Prostate gland (tissue), 2 donors: ENCODE results near the gene PAX2. TPM values are rescaled to one million over a fixed set of nuclear protein-coding genes. Genes with fewer than 3 reads are reported as not detected.

ENCODE experiments used
- DNase-seq: peaks from one replicate; pipeline ENCODE4 v3.0.0-alpha.2; 2019; ENCODE audit warnings: low spot score
- H3K27ac ChIP-seq, 2 donors: fragments of 200-600 bp; sonication (generic); 2 replicates each; pipeline ENCODE4 v1.5.1; 2017 to 2019
- H3K27me3 ChIP-seq: fragments of 200-600 bp; sonication (generic); replicated peaks from 2 replicates; pipeline ENCODE4 v1.5.1; 2019; ENCODE audit not compliant: insufficient read depth
- H3K36me3 ChIP-seq, 2 donors: fragments of 200-600 bp; sonication (generic); 1 replicate in 1 of 2; 2 replicates in 1 of 2; pipeline versions ENCODE4 v1.5.1 to v1.8.1; 2017 to 2019
- H3K4me1 ChIP-seq: fragments of 200-600 bp; sonication (generic); replicated peaks from 2 replicates; pipeline ENCODE4 v1.5.1; 2019
- H3K4me3 ChIP-seq, 2 donors: fragments of 200-600 bp; sonication (generic); 2 replicates each; pipeline ENCODE4 v1.5.1; 2017 to 2019
- H3K9me3 ChIP-seq: fragments of 200-600 bp; sonication (generic); 2 replicates; pipeline ENCODE4 v1.5.1; 2017
- POLR2A ChIP-seq: fragments of 450-650 bp; IDR thresholded peaks from one replicate; pipeline ENCODE4 v1.6.1; 2016; ENCODE audit warnings: antibody characterized with exemption, mild to moderate bottlenecking
- POLR2AphosphoS5 ChIP-seq: sonication (generic); formaldehyde crosslinking; IDR thresholded peaks from one replicate; pipeline ENCODE4 v1.6.1; 2017; ENCODE audit warnings: antibody characterized with exemption
- WGBS: methylation state at CpG from one replicate; pipeline ENCODE4 v1.1.5; 2018; 5-methylcytosine and 5-hydroxymethylcytosine counted together
- intact Hi-C: fragments of 100-400 bp; cut with DNase I; formaldehyde crosslinking; loops from one replicate; pipeline ENCODE4 v1.14.2; 2022
- total RNA-seq, 2 donors: library from RNA; depleted of rRNA; stranded (reverse); fragments of >200 nt; gene quantifications; one replicate each; pipeline ENCODE4 v1.1.0, GENCODE V29; 2016
- TF ChIP-seq, protein P1 (sequence below), 4 experiments: fragments of 200-600 bp in 2 of 4; fragments of 450-650 bp in 2 of 4; sonication (generic) in 2 of 4; IDR thresholded peaks; 1 replicate in 3 of 4; 2 replicates in 1 of 4; pipeline ENCODE4 v1.5.1; 2016 to 2019; ENCODE audit warnings: antibody characterized with exemption in 4 of 4, mild to moderate bottlenecking in 2 of 4, moderate library complexity in 2 of 4

Gene PAX2
- total RNA-seq, 2 donors from 2014 or later = 0.91 TPM; not detected in 1

DNA sequence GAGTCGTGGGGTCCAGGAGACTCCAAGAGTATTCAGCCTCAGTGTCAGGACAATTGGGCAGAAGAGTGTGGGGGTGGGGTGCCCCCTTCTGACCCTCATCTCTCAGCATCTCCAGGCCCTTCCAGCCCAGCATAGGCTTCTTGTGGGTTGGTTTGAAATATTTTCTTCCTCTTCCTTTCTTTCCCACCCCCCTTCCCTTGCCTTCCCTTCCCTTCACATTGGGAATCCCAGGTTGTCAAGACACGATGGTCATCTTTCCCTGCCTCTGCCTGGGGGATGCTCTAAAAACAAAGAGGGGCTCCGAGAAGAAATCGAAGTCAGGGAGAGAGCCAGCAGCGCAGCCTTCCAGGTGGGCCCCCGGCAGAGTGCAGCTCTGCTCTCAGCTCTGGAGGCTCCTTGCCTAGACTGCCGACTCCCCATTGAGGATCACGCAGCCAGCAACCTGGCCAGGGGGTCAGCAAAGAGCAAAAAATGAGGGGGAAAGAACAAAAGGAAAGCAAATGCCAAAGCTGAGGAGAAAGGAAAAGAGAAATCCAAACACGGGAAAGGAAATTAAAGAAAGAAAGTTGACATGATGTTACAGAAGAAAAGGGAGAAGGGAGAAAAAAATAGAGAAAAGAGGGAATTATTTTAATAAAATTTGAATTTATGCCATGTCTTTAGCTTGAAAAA is 1.5 kb downstream of the PAX2 start:
- Histone ChIP-seq H3K36me3 (no peaks in the 10 kb centered on the region), H3K4me1 (peaks cover 19% of the 10 kb centered on the region), H3K27me3 (peaks cover 69% of the 10 kb centered on the region), H3K9me3 (no peaks in the 10 kb centered on the region), H3K27ac (no peak overlapping the region), H3K4me3 (no peak overlapping the region)
- intact Hi-C loops = no loop called here
- WGBS = 13% methylated on average over 9 of the region's 9 CpGs
- no peak for TF ChIP-seq POLR2AphosphoS5
- no peak for TF ChIP-seq POLR2A
- TF ChIP-seq, protein P1, sequence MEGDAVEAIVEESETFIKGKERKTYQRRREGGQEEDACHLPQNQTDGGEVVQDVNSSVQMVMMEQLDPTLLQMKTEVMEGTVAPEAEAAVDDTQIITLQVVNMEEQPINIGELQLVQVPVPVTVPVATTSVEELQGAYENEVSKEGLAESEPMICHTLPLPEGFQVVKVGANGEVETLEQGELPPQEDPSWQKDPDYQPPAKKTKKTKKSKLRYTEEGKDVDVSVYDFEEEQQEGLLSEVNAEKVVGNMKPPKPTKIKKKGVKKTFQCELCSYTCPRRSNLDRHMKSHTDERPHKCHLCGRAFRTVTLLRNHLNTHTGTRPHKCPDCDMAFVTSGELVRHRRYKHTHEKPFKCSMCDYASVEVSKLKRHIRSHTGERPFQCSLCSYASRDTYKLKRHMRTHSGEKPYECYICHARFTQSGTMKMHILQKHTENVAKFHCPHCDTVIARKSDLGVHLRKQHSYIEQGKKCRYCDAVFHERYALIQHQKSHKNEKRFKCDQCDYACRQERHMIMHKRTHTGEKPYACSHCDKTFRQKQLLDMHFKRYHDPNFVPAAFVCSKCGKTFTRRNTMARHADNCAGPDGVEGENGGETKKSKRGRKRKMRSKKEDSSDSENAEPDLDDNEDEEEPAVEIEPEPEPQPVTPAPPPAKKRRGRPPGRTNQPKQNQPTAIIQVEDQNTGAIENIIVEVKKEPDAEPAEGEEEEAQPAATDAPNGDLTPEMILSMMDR (IDR thresholded peaks at IDR 0.05) = no peak
- DNase-seq = no peak

DNA sequence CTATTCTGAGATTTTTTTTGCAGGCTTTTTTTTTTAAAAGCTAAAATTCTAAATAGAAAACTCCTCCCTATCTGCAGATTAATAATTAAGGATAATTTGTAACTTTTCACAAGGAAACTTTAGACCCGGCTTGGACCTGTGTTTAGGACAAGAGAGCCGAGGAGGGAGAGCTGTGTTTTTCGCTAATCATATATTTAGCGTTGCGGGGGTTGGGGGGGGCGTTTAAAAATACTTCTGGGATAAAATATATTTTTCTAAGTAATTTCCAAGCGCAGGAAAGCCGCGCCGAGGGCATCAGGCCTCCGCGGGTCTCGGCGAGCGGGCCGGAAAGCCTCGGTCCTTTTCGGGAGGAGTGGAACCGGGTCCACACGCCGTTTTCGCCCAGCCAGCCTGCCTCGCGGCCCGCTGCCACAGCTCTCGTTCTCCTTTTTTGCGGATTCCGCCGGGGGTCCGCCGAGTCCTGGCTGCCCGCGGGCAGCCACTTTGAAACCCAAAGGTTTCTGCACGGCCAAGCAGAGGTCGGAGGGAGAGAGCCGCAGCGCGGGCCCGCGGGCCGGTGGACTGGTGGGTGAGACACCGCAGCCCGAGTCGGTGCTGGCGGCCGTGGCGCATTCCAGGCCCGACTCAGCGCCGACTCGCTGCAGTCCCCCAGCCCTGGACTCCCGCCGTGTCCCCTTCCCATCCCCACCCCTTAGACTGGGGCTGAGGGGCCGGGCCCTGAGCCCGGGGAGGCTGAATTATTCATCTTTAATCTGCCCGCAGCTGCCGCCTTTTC is 2.3 kb downstream of the PAX2 start:
- Histone ChIP-seq H3K4me3 (no peak overlapping the region), H3K27ac (no peak overlapping the region), H3K4me1 (peaks cover 19% of the 10 kb centered on the region), H3K27me3 (peaks cover 67% of the 10 kb centered on the region), H3K36me3 (no peaks in the 10 kb centered on the region), H3K9me3 (no peaks in the 10 kb centered on the region)
- WGBS = 6% methylated on average over 45 of the region's 57 CpGs
- no peak for DNase-seq
- TF ChIP-seq, protein P1 (IDR thresholded peaks at IDR 0.05) = no peak
- intact Hi-C loops = no loop called here

DNA sequence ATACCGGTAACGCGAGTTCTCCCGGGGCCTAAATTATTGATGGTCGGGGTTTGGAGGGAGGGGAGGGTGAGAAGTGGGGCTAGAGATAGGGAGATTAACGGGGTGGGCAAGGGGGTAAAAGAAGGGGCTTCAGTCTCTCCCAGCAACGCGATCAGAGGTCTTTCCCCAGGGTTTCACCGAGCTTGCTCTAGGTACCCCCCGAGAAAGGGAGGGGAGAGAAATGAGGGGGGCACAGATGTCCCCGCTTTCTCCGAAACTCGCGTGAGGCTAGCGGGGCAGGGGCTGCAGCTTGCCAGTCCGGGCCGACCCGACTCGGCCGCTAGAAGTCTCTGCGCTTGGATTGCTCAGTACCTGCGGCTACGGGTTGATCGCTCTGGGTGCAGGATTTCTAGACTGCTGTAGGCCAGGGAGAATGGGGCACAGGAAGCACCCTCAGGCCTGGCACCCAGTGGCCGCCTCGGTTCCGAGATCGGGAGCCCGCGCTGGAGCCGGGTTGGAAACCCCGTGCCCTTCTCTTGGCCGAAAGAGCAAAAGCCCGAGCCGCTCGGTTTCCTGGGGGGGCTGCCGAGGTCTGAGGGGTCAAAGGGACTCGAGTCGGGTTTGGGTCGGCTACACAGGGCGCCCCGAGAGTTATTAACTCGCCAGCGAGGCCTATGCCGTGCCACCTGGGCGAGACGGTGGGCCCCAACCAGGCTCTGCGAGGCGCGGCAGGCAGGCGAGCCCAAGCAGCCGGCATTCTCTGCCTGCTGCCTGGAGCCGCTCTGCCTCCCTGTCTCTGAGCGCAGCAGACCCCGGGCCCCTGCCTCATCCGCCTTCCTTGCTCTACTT is 3.1 kb downstream of the PAX2 start:
- no peak for DNase-seq
- WGBS = 5% methylated on average over 45 of the region's 56 CpGs
- Histone ChIP-seq H3K4me3 (no peak overlapping the region), H3K9me3 (no peaks in the 10 kb centered on the region), H3K4me1 (peaks cover 19% of the 10 kb centered on the region), H3K27ac (no peak overlapping the region), H3K27me3 (peaks cover 60% of the 10 kb centered on the region), H3K36me3 (no peaks in the 10 kb centered on the region)
- intact Hi-C loops = no loop called here
- TF ChIP-seq, protein P1 (IDR thresholded peaks at IDR 0.05) = no peak
- TF ChIP-seq POLR2AphosphoS5 (no peak), POLR2A (no peak)

GRCh38 chr10:100749059-100749308 is 3.6 kb downstream of the PAX2 start:
- TF ChIP-seq, protein P1 (IDR thresholded peaks at IDR 0.05) = no peak
- TF ChIP-seq POLR2AphosphoS5 = no peak
- no peak for TF ChIP-seq POLR2A
- Histone ChIP-seq H3K4me1 (peaks cover 18% of the 10 kb centered on the region), H3K36me3 (no peaks in the 10 kb centered on the region), H3K27me3 (peaks cover 55% of the 10 kb centered on the region), H3K27ac (no peak overlapping the region), H3K4me3 (no peak overlapping the region), H3K9me3 (no peaks in the 10 kb centered on the region)
- DNase-seq = no peak
- 4% methylated on average over 8 of the region's 8 CpGs for WGBS
- intact Hi-C loops = no loop called here
